GM21529 (cell line): ENCODE measurements around the gene MAML3.

Experiments
- ATAC-seq: cut with Tn5 transposase; IDR thresholded peaks from one replicate; pipeline ENCODE4 v1.9.1; 2021; ENCODE audit not compliant: unreplicated experiment

The MAML3 gene

DNA sequence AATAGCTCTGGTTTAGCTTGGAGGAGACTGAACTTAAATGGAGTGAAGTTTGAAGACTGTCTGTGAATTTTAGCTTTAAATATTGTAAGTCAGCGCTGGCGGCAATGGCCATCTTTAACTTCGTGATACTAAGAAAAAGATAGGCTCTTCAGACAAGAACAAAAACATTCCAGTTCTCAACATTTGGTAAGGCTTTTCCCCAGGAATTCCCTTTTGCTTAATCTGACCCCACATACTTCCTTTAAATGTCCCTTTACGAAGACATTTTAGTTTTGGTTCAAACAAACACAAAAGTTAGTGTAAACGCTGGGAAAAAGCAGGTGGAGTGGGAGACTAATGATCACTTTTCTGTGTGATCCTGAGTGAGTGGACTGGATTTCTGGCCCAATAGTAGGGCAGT is 106.2 kb downstream of the MAML3 start:
- no peak for ATAC-seq

DNA sequence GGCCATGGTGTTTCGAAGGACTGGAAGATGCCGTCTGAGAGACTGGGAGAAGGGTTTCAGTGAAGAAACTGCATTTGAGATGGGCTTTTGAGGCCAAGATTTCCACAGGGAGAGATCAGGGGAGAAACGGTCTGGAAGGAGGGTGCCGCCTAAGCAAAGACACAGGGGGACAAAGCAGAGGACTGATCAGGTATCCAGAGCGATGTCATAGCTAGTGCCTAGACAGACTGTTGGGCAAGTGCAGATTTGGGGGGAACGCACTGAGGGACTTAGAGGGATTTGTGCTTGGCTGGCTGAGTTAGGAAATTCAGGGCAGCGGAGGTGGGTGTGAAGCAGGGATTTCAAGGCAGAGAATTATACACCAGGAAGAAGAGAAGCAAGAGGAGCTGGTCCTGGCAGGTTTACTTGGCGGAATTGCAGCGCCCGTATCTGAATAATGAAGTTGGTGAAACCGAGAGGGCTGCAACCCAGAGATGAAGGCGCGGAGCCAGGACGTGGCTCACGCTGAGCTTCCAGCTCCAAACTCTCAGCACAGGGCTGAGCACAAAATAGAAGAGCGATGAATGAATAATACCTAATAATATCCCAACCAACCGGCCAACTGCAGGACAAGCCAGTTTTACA is 106.9 kb downstream of the MAML3 start:
- ATAC-seq, result no peak

DNA sequence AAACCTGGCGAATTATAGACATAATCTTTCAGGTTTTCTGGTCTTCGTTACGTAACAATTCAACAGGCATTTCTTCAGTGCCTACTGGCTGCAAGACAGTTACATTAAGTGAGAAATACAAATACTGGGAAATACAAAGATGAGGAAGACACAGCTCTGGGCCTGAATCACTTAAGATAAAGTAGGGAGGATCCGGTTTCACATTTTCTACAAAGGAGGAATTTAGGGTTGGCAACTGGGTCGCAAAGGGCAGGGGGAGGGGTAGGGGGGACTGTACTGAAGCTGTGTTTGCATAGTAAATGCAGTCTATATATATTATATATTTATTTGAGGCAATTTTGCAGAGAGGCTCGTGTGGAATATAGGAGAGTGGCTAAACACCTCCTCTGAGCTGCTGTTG is 107.4 kb downstream of the MAML3 start:
- ATAC-seq, result no peak

DNA sequence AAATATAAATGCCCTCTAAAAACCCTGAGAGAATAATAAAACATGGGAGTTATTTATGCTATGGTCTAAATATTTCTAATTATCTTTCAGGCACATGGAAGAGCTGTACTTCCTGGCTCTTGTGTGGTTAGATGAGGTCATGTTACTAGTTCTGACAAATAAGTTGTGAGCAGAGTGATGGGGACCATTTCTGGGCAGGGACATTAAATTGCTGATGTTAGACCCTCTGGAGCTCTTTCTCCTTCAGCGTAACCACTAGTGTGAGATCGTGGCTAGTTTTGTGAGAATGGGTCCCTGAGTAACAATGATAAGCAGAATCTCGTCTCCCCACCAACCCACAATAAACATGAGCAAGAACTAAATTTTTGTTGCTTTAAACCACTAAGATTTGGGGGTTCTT is 108.0 kb downstream of the MAML3 start:
- ATAC-seq, result no peak

DNA sequence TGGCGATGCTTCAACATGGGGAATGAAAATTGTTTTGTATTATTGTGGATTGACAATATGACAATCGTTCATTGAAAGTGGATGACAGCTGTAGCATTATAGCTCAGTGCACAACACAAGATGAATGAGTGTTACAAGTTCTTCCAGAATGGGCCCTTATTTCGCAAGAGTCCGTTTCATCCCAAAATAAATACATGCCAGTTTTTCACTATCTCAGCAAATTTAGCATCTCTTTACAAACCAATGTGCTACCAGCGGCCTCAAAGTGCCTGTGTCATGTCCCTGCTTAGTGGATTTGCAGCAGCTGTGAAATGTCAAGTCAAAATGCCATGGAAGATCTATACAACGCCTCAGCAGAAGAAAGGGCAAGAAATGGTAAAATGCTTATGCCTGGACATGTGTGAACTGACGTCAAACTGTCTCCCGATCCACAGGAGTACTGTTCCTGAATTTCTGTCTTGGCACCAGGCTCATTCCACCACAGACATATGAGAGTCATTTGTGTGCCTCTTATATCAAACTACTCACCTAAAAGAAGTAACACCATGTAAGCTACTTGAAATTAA is 109.6 kb downstream of the MAML3 start:
- no peak for ATAC-seq

DNA sequence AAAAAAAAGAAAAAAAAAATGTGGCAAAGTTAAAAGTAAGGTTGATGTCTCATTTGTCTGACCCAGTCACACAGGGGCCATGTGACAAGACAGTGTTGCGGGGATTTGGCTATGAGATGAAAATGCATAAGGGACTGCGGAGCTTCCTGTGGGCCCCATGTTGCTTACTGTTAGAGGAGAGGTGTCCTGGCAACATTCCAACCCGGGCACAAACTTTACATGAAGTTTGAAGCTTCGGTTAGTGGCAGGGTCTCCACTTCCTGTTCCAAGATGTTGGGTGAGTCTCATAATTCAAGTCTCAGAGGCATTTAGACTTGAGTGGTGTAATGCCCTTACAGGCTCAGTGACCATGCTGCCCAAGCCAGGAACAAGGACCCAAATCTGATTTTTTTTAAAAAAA is 111.3 kb downstream of the MAML3 start:
- no peak for ATAC-seq

DNA sequence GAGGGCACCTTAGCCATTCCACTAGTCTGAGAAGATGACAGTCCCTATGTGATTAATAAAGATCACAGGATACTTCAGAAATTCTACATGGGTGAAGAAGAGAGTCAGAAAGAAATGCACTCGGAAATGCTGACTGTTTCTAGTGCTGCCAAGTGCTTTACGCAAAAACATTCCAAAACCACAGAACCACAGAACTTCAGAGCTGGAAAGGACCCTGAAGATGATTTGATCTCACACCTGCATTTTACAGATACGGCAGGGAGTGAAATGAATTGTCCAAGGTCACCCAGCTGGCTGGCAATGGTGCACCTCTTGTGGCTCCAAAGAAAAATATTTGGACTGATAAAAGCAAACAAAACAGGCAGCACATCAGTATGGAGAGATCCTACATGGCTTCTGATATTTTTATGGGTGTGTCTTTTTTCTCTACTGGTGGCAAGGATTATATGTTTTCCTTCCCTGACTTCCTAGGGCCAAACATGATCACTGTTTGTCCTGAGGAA is 115.9 kb downstream of the MAML3 start:
- ATAC-seq, result no peak

DNA sequence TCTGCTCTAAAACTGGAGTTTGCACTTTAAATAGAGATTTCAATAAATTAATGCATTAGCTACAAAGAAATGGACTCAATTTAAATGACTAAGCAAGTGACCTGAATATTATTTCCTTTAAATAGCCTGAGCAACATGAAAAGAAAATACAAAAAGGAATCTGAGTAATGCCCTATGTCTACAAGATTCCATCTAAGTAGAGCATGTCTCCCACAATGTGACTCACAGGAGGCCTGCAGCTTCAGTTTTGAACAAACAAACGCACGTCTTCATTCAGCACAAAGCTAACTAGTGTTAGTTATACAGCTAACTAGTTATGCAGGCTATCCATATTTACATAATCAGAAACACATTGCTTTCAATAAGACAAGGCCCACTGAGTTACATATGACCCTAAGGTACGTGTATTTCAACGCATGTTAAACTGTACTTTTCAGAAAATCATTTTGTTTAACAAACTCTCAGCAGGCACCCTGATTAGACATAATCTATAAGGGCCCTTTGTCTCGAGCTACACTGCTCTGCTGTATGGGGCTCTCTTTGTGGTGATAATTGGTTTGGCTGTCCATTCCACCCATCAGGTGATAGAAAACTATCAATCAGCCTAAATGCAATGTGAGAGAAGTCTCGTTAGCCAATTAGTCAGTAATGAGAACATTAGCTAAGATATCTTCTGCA is 116.5 kb downstream of the MAML3 start:
- no peak for ATAC-seq

DNA sequence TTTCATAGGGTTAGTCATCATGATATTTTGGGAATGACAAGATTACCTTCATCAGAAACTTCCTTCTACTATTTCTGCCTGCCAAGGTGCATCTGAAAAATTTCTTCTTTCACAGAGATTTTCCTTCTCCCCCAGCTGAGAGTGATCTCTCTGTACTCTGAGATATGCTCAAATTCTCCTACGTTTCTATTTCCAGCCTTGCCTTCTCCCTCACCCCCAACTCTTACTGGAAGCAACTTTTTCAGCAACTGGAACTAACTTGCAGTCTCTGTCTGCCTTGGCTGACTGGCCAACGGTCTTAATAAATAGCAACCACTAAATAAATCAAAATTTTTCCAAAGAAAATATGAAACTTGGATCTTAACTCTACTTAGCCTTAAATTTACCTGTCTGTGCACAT is 122.3 kb downstream of the MAML3 start:
- no peak for ATAC-seq

DNA sequence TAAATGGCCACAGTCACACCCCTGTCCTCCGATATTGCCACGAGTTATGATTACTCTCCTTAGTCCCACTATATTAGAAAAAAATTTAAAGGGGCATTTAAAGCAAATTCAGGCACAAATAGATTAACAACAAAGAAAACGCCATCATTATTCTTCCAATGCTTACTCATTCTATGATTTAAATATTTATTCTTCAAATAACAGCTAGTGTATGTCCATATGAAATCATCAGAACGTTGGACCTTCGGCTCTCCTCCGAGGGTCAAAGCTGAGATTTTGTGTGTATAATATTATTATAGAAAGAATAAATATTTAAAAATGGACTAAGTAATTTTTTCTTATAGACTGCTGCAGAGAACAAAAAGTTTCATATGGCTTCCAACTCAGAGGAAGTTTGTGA is 122.9 kb downstream of the MAML3 start:
- ATAC-seq, result no peak

DNA sequence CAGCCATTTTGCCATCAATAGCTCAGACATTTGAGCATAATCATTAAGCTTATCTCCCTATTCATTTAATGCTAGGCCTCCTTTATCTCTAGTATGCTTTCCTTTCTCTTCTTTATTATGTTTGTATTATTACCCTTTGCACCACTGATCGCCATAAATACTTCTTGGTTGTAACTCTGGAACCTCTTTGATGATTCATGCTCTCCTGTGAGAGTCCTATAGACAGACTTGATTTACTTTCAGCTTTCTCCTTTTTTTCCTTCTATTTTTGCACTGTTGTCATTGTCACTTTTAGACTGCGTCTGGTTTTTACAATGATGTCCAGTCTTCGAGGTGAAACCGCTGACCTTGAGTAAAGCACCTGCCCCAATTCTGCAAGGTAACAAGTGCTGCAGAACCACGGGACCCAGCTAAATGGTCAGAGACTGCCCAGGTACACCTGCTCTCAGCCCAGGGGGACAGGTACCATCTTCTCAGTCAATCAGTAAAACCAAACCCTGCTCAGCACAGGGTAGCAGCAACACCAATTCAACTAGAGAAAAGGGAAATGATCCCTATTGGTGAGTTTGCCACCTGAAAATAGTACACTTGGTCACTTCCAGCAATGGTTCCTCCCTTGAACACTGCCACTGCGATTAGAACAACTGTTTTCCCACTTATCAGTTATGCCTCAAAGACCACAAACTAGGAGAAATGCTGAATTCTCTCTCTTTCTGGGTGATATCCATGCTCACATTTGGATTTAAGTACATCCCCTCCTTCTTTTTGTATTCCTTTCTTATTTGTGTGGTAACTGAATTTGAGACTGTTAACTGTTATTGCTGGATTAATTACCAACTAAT is 125.1 kb downstream of the MAML3 start:
- no peak for ATAC-seq

DNA sequence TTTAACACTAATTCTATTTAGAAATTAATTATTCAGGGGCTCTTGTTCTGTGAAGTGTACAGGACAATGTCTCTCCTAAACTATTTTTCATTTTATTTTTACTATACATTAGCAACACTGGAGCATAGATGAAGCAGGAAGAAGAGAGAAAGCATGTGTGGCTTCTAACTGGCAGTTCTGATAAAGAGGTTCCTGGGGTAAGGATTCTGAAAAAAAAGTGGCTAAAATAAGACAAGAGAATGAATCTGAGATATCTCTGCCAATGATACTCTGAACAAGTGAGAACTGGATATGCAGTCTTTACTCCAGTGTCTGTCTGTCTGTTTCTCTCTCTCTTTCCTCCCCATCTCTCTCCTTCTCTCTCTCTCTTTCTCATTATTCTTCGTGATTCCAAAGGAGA is 125.9 kb downstream of the MAML3 start:
- no peak for ATAC-seq

DNA sequence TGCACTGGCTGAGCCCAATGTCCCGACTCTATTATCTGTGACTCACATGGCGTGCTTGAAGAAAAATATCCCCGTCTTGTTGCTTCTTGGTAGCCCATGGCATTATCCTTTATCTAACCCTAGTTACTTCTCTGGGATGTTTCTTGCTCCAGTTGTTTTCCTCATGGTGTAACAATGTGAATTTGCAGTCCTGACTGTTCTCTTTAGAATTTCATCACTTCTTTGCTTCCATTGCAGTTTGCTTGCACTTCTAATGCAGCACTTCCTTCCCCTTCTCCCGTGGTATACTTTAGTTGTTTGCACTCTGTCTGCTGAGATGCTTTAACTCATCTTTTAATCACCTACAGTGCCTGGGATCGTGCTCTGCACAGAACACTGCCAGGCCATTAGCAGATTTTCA is 126.9 kb downstream of the MAML3 start:
- ATAC-seq, result no peak

DNA sequence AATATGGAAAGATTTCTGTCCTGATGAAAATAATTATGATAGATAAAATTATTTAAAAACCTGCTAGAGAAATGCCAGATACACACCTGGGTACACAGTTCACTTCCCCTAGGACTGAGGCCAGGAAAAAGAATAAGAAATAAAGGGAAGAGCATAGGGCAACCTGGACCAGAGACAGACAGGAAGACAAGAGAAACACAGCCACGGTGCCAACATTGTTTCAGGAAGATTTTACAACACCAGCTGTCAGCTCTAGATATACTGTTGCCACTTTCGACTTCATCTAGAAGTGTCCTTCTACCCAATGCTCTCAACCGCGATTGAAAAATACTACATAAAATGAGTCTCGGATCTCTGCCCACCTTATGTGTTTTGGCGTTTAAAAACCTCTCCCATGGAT is 128.5 kb downstream of the MAML3 start:
- ATAC-seq, result no peak

DNA sequence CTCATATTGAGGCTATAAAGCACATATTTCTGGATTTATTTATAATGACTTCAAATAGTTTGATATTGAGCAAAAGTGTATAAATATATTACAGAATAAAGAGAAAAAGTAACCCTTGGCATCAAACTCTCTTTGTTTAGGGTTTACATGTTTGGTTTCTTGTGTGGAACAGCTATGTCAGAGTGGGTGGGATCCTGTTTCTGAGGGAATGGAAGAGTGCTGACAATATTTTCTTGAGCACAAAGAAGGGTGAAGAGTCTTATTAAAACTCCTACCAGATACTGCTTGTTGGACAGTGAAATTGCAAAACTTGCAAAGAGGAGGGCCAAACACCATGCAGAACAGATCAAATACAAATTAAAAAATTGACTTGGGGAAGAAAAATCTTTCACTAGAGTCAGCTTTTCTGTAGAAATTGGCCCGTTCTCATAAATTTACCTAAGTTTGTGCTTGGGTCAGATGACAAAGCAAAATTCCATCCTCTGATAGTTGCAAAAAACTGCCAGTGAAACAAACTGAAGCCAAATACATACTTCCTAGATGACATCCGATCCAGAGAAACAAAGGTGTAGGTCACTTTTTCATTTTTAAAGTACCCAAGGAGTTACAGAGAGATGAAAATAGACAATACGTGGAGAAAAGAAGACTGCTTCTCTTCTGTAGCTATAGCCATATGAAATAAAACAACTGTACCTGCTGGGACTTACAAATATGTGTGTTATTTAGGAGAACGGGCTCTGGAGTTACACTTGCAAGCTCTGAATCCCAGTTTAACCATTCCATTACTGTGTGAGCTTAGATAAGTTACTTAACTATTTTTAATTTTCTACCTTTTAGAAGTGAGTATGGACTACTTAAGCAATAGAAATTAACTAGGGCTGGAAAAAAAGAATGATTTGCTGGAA is 133.3 kb downstream of the MAML3 start:
- no peak for ATAC-seq

DNA sequence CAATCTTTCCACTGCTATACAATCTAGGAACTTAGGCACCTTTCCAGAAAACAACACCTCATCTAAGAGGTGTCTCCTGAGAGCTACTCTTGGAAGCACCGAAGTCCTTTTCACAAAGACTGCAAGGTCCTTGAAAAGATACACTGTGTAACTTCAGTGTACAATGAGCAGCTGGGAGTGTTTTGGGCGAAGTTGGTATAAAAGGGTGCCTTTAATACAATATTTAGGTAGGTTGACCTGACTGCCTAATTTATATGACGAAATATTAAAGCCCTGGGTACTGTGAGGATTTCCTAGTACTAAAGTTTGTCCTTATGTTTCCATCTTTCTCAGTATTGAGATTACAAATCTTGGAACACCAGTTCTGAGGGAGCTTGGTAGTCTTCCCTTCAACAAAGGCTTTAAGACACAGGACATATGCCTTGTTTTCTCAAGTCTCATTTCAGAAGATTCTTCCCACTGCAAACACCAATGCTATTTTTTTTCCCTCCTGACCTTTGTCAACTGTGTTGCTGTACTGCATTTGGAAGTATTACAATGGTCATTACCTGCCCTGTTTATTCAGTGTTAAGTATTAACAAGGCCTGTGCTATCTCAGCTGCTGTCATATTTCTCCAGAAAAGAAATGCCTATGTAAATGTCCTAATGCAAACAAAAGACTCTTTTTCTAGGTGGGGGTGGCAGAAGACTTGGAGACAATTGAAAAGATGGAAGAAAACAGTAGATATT is 134.2 kb downstream of the MAML3 start:
- no peak for ATAC-seq

DNA sequence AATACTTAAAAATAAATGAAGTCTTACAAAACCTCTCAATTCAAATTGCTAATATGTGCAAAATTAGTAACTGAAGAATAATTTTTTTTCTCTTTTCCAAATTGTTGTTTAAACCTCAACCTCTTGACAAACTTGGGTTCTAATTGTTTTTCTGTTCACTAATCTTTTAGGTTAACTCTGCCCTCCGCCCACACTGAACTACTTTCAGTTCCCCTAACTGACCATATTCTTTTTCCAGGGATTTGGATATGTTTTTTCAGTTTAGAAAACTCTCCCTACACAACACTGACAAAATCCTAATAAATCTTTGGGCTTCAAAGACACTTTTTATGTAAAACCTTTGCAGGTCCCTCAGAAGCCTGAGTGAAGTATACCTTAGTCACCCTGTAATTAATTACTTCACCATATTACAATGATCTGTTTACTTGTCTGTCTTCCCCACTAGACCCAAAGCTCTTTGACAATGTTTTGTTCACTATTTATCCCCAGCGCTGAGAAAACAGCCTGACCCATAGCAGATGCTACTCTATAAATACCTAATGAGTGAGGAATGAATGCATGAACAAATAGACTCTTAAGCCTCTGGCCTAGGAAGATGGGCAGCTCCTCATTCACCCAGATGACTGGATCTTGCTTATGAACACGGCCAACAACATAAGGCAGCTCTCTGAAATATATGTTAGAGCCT is 134.9 kb downstream of the MAML3 start:
- ATAC-seq, result no peak

DNA sequence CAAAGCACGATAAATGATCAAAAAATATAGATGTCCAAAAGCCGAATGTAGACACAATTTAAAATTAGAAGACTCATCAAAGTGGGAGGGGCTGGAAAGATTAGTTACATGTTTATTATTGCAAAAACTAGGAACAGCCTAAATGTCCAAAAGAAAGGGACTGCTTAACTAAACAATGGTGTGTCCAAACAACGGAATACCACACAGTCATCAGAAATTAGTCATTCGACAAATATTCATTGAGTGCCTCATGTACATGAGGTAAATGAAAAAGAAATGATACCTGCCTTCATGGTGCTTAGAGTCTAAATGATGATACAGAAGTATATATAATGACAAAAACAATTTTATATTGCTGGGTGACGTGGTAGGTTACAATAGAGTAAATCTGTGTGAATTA is 139.7 kb downstream of the MAML3 start:
- no peak for ATAC-seq

DNA sequence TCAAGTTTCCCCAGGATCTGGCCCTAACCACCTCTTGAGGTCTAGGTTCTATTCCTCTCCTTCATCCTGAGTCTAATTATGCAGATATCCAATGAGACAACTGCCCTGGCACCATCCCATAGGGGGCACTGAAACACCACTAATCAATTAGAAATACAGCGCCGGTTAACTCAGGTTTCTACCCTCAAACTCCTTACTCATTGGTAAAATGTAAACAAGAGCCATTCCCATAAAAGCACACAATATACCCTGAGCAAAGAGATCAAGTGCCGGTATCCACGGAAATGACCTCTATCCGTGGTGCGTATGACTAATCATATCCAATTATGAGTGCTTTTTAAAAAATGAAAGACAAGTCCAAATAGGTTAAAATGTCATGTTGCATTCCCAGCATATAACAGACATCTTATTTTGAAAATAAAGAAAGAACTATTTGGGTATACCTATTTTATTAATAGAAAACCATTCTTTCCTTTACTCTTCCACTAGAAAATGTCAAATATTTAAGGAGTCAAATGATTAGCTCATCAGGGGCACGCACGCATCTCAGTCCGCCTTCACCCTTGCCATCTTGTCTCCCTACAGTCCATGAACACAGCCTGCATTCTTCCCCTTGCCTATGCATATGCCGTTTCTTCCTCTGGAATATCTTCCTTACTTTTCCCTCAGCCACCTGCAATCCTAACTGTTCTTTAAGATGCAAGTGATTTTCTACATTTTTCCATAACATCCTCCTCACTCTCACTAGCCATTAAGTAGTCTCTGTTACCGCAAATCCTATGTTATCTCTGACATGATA is 141.1 kb downstream of the MAML3 start:
- ATAC-seq, result no peak
